ENCODE measurements around the gene IL24. TPM values are rescaled to one million over a fixed set of nuclear protein-coding genes. Genes with fewer than 3 reads are reported as not detected.

The IL24 gene
- 12.4 and 14.1 TPM in 2 replicates for total RNA-seq

GRCh38 chr1:206897175-206897574 lies at the start of gene IL24:
Gene IL24, plus strand, starts transcription at chr1:206897443. Its CDS starts 390 bp downstream, at chr1:206897833.

GRCh38 chr1:206864939-206865671 lies 32.1 kb upstream of the IL24 start, which contains the start of gene IL20:
Gene IL20, plus strand, starts transcription at chr1:206865623. Its CDS starts 230 bp downstream, at chr1:206865853.

GRCh38 chr1:206921772-206922265 lies 24.6 kb downstream of the IL24 start, which contains the start of gene FCMR:
Gene FCMR, minus strand, starts transcription at chr1:206921941. Its CDS starts 87 bp downstream, at chr1:206921854.

GRCh38 chr1:206946261-206946660 lies 49.0 kb downstream of the IL24 start, which contains the start of gene PIGR:
Gene PIGR, minus strand, starts transcription at chr1:206946466. Its CDS starts 5,935 bp downstream, at chr1:206940531.

Other genes with a start within 250 kb of the IL24 start
- 45.4 and 48.1 TPM in 2 replicates for gene MAPKAPK2, start 212.5 kb upstream of the IL24 start, total RNA-seq
- gene IL19, start 126.7 kb upstream of the IL24 start, total RNA-seq = not detected in 2 replicates
- not detected in 2 replicates for gene IL10, start 124.9 kb upstream of the IL24 start, total RNA-seq
- 5.0 and 13.7 TPM in 2 replicates for gene IL20, start 31.8 kb upstream of the IL24 start, total RNA-seq
- gene FCMR, start 24.5 kb downstream of the IL24 start, total RNA-seq = 3.3 and 4.8 TPM in 2 replicates
- not detected in 2 replicates for gene PIGR, start 49.0 kb downstream of the IL24 start, total RNA-seq
- gene FCAMR, start 73.0 kb downstream of the IL24 start, total RNA-seq = not detected in 2 replicates
- 57.3 and 67.3 TPM in 2 replicates for gene C1orf116, start 135.3 kb downstream of the IL24 start, total RNA-seq
- 4.4 and 6.0 TPM in 2 replicates for gene YOD1, start 153.8 kb downstream of the IL24 start, total RNA-seq
- gene PFKFB2, start 155.8 kb downstream of the IL24 start, total RNA-seq = 10.7 and 12.5 TPM in 2 replicates
- not detected in 2 replicates for gene C4BPB, start 191.4 kb downstream of the IL24 start, total RNA-seq
- gene C4BPA, start 206.8 kb downstream of the IL24 start, total RNA-seq = not detected in 2 replicates

Data from hair follicular keratinocyte (primary cell).